ENCODE data around the gene ALDH3A1. TPM values are rescaled to one million over a fixed set of nuclear protein-coding genes. Genes with fewer than 3 reads are reported as not detected.

ALDH3A1 gene
- total RNA-seq, result 24.2 and 53.3 TPM in 2 replicates

DNA sequence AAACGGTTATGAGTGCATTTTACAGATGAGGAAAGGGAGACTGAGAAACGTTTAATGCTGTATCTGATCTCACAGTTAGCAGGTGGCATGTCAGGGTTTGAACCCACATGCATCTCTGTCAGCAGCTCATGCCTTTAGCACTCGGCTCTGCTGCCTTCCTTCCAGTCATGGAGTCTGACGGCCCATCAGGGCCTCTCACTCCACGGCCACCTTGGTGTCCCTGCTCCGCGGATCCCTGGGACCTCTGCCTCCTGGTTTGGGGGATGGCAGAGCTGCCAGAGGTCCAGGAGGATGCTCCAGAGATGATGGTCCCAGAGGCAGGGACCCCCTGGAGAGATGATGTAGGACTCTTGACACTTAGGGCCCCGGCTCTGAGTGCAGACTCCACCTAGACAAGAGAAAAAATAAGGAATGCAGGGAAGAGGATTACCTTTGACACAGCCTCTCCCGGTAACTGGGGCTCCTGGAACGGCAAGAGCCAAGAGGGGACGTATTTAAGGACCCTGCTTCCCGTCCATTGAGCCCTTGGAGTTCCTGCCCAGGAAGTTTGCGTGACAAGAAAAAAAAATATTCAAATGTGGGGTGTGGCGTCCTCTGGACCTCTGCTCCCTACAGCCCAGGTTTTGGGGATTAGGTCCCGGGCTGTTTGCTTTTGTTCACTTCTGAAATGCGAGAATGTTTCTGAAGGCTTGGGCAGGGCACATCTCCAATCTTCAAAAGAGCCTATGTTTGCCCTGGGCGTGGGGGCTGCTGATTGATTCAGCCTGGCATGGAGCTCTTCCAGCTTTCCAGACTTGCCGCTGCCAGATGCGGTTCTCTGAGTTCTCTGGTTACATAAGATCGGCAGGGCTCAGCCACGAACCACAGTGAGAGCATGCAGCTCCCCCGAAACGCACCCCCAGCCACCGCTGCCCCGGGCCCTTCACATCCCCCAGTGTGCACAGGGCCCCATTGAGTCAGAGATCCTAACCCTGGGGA, at the start of gene ALDH3A1:
Gene ALDH3A1, minus strand, starts transcription at position 470 of the 978 bp plus-strand sequence. CDS start 3,169 bp downstream, outside the sequence.
- Histone ChIP-seq H3K27me3 (ENCODE audit: control insufficient read depth, insufficient read depth, low read length) (no peaks in the 10 kb centered on the region), H3K4me3 (ENCODE audit: low read depth, low read length) (peak within 1 kb of the TSS; percentile 33), H3K36me3 (ENCODE audit: control insufficient read depth, insufficient read depth, low read length) (peaks cover 3% of the 10 kb centered on the region)
- peak; percentile 86 for FAIRE-seq
- no peak for TF ChIP-seq CTCF (IDR thresholded peaks at IDR 0.05; ENCODE audit: insufficient read depth, low read length, severe bottlenecking)
- DNase-seq (ENCODE audit: low read depth), result peak; percentile 67

- no peaks in the 10 kb centered on the region for H3K27me3 ChIP-seq (ENCODE audit: control insufficient read depth, insufficient read depth, low read length)
- no peak for FAIRE-seq
- no peak overlapping the region for H3K4me3 ChIP-seq (ENCODE audit: low read depth, low read length)
- no peak for DNase-seq (ENCODE audit: low read depth)
- H3K36me3 ChIP-seq (ENCODE audit: control insufficient read depth, insufficient read depth, low read length), result peaks cover 2% of the 10 kb centered on the region
- no peak for TF ChIP-seq CTCF (IDR thresholded peaks at IDR 0.05; ENCODE audit: insufficient read depth, low read length, severe bottlenecking)
These were observed 48.4 kb upstream of the ALDH3A1 start for GRCh38 chr17:19796457-19796856.

DNA sequence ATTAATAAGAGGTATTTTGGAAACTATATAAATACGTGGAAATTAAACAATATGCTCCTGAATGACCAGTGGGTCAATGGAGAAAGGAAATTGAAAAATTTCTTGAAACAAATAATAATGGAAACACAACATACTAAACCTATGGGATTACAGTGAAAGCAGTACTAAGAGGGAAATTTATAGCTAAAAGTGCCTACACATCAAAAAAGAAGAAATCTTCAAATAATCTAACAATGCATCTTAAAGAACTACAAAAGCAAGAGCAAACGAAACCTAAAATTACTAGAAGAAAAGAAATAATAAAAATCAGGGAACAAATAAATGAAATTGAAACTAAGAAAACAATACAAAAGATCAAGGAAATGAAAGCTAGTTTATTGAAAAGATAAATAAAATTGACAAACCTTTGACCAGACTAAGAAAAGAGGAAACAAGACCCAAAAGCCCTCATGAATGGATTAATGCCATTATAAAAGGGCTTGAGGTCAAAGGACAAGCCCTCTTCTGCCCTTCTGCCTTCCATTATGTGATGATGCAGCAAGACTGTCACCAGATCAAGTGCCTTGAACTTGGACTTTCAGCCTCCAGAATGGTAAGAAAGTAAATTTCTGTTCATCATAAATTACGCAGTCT, 43.9 kb upstream of the ALDH3A1 start:
- no peak for TF ChIP-seq CTCF (IDR thresholded peaks at IDR 0.05; ENCODE audit: insufficient read depth, low read length, severe bottlenecking)
- H3K27me3 ChIP-seq (ENCODE audit: control insufficient read depth, insufficient read depth, low read length), result no peaks in the 10 kb centered on the region
- no peaks in the 10 kb centered on the region for H3K36me3 ChIP-seq (ENCODE audit: control insufficient read depth, insufficient read depth, low read length)
- DNase-seq (ENCODE audit: low read depth) (no peak), FAIRE-seq (no peak)
- H3K4me3 ChIP-seq (ENCODE audit: low read depth, low read length), result no peak overlapping the region

GRCh38 chr17:19787733-19788357, 39.7 kb upstream of the ALDH3A1 start:
- FAIRE-seq (no peak), DNase-seq (ENCODE audit: low read depth) (peak; percentile 14)
- peaks cover 2% of the 10 kb centered on the region for H3K36me3 ChIP-seq (ENCODE audit: control insufficient read depth, insufficient read depth, low read length)
- no peak overlapping the region for H3K4me3 ChIP-seq (ENCODE audit: low read depth, low read length)
- no peak for TF ChIP-seq CTCF (IDR thresholded peaks at IDR 0.05; ENCODE audit: insufficient read depth, low read length, severe bottlenecking)
- H3K27me3 ChIP-seq (ENCODE audit: control insufficient read depth, insufficient read depth, low read length), result no peaks in the 10 kb centered on the region

- DNase-seq (ENCODE audit: low read depth) (no peak), FAIRE-seq (no peak)
- H3K4me3 ChIP-seq (ENCODE audit: low read depth, low read length), result no peak overlapping the region
- peaks cover 3% of the 10 kb centered on the region for H3K36me3 ChIP-seq (ENCODE audit: control insufficient read depth, insufficient read depth, low read length)
- no peaks in the 10 kb centered on the region for H3K27me3 ChIP-seq (ENCODE audit: control insufficient read depth, insufficient read depth, low read length)
- TF ChIP-seq CTCF (IDR thresholded peaks at IDR 0.05; ENCODE audit: insufficient read depth, low read length, severe bottlenecking), result no peak
These were observed 37.8 kb upstream of the ALDH3A1 start for GRCh38 chr17:19785854-19786253.
